Epithelial cell of proximal tubule (primary cell): ENCODE measurements around the gene CD59. TPM values are rescaled to one million over a fixed set of nuclear protein-coding genes. Genes with fewer than 3 reads are reported as not detected.

Experiments
- DNase-seq: peaks from one replicate; pipeline ENCODE4 v3.0.0-alpha.2; 2011; ENCODE audit warnings: low read depth
- H3K4me3 ChIP-seq: 2 replicates; pipeline ENCODE4 v1.5.1; 2011; ENCODE audit warnings: low read depth, mild to moderate bottlenecking, low read length
- total RNA-seq: library from RNA; depleted of rRNA; stranded (reverse); fragments of >200 nt; gene quantifications from 2 replicates; pipeline ENCODE4 v1.2.3, GENCODE V29; 2015
- TF ChIP-seq, protein P1 (sequence below): conservative IDR thresholded peaks from 2 replicates; pipeline ENCODE4 v1.5.1; 2012; ENCODE audit warnings: low read depth, mild to moderate bottlenecking, low read length

Gene CD59
- total RNA-seq, 1 donor from 2014 or later = 615 TPM

GRCh38 chr11:33696411-33696810 lies 39.8 kb downstream of the CD59 start:
- no peak for DNase-seq
- TF ChIP-seq, protein P1, sequence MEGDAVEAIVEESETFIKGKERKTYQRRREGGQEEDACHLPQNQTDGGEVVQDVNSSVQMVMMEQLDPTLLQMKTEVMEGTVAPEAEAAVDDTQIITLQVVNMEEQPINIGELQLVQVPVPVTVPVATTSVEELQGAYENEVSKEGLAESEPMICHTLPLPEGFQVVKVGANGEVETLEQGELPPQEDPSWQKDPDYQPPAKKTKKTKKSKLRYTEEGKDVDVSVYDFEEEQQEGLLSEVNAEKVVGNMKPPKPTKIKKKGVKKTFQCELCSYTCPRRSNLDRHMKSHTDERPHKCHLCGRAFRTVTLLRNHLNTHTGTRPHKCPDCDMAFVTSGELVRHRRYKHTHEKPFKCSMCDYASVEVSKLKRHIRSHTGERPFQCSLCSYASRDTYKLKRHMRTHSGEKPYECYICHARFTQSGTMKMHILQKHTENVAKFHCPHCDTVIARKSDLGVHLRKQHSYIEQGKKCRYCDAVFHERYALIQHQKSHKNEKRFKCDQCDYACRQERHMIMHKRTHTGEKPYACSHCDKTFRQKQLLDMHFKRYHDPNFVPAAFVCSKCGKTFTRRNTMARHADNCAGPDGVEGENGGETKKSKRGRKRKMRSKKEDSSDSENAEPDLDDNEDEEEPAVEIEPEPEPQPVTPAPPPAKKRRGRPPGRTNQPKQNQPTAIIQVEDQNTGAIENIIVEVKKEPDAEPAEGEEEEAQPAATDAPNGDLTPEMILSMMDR = no peak
- peak overlapping the region; percentile 74 for H3K4me3 ChIP-seq

DNA sequence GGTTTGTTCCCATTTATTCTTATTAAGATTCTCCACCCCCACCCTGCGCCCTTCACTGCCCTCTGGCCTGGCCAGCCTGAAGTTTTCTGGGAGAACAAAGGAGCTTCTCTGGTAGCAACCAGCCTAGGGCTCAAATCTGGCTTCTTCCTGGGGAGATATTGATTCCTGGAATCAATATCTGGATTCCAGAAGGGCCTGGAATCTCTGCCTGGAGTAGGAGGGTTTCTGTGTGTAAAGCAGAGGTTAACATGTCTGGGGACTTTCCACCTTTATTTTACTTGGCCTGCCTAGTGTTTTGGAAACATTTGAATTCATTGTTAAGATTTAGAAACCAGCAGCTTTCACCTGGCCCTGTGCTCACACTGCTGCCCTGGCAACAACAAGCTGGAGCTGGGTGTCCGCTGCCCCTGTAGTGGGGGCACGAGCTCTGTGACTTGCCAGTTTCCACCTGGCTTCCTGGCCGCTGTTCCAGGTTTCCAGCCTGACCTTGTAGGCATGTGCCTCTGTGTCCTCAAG lies 41.1 kb downstream of the CD59 start:
- DNase-seq = no peak
- H3K4me3 ChIP-seq = peak overlapping the region; percentile 74
- TF ChIP-seq, protein P1 = no peak

GRCh38 chr11:33694346-33695050 lies 41.7 kb downstream of the CD59 start:
- H3K4me3 ChIP-seq = peak overlapping the region; percentile 74
- DNase-seq = no peak
- TF ChIP-seq, protein P1 = no peak

DNA sequence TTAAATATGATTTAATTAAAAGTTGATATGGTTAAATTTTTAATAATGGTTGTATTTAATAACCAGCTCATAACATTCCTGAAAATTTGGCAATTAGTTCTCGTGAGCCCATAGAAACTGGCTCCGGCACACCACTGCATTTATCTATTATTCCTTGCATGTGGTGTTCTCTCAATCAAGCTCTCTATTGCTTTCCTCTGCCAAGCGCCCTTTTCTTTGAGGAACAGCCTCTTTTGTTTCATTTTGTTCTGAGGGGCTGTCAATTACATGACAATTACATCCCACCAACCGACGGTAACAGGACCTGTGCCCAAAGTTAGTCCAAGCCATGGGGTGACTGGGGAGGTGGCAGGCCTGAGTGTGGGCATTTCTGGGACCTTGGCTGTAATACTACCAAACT lies 43.7 kb downstream of the CD59 start:
- TF ChIP-seq, protein P1 = no peak
- DNase-seq = no peak
- no peak overlapping the region for H3K4me3 ChIP-seq

DNA sequence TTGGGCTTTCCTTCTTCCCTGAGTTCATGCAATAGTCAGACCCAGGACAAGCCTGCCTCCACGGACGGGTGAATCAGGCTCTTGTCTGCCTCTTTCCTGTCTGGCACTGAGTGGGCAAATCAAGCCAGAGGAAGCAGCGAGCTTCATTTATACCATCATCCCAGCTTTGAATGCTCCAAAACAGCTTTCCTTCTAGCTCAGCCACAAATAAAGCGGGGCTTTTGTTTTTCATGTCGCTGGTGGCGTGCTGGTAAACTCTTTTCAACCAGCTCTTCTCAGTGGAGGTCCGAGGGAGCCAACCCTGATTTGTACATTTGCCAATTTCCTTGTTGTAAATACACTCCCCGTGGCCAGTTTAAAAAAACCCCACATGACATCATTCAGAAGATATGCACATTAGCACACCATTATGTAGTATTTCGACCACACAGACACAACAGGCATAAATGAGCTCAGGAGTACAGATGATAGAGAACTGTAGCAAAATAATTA lies 44.2 kb downstream of the CD59 start:
- DNase-seq = peak; percentile 98
- TF ChIP-seq, protein P1 = no peak
- peak overlapping the region; percentile 30 for H3K4me3 ChIP-seq

DNA sequence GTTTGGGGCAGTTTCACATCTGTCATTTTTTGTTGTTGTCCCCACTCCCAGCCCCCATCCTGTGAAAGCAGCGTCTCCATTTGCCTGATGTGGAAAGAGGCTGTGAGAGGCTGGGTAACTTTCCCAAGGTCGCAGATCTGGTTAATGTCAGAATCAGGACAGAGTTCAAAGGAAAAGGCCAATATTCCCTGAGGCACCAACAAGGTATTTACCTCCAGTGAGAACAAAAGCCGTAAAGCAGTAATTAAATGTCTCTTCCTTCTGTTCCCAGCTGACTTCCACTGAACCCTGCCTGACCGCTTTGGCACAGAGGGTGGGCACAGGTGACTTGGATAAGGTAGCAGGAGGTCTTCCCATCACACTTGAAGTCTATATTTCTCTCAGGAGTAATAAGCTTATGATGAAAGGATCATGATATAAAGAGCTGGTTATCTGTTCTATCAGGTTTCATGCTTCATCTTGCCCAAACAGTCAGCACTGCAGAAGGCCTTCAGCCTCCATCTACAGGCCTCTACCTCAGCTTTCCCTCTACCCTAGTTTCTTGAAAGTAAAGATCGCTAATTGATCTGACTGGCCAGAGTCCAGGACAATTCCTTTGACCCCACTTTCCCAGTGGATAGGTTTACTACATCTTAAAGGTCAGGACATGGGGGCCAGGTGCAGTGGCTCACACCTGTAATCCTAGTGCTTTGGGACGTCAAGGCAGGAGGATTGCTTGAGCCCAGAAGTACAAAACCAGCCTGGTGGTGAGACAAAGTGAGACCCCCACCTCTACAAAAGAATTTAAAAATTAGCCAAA lies 45.0 kb downstream of the CD59 start:
- TF ChIP-seq, protein P1 = no peak
- no peak for DNase-seq
- peak overlapping the region; percentile 30 for H3K4me3 ChIP-seq
